ENCODE data around the gene KIRREL3. TPM values are rescaled to one million over a fixed set of nuclear protein-coding genes. Genes with fewer than 3 reads are reported as not detected.

KIRREL3 gene
- total RNA-seq, 1 donor from 2014 or later: 0.66 TPM

- DNase-seq (ENCODE audit: low spot score): no peak
Observed at GRCh38 chr11:126914941-126915340, 85.6 kb downstream of the KIRREL3 start.

- DNase-seq (ENCODE audit: low spot score): no peak
Observed at GRCh38 chr11:126914166-126914565, 86.4 kb downstream of the KIRREL3 start.

- DNase-seq (ENCODE audit: low spot score): no peak
Observed at GRCh38 chr11:126904520-126904919, 96.0 kb downstream of the KIRREL3 start.

- no peak for DNase-seq (ENCODE audit: low spot score)
Observed at GRCh38 chr11:126901783-126902182, 98.8 kb downstream of the KIRREL3 start.

- no peak for DNase-seq (ENCODE audit: low spot score)
Observed at GRCh38 chr11:126899961-126900748, 100.4 kb downstream of the KIRREL3 start.

- DNase-seq (ENCODE audit: low spot score): no peak
Observed at GRCh38 chr11:126898802-126899201, 101.8 kb downstream of the KIRREL3 start.

- no peak for DNase-seq (ENCODE audit: low spot score)
Observed at GRCh38 chr11:126897430-126897829, 103.1 kb downstream of the KIRREL3 start.

GRCh38 chr11:126896025-126896424 is 104.5 kb downstream of the KIRREL3 start:
- DNase-seq (ENCODE audit: low spot score): no peak

- DNase-seq (ENCODE audit: low spot score): no peak
Observed at GRCh38 chr11:126893796-126894195, 106.8 kb downstream of the KIRREL3 start.

- no peak for DNase-seq (ENCODE audit: low spot score)
Observed at GRCh38 chr11:126892756-126893155, 107.8 kb downstream of the KIRREL3 start.

- DNase-seq (ENCODE audit: low spot score): peak; percentile 27
Observed at GRCh38 chr11:126891556-126892217, 108.9 kb downstream of the KIRREL3 start.

GRCh38 chr11:126890561-126890960 is 110.0 kb downstream of the KIRREL3 start:
- no peak for DNase-seq (ENCODE audit: low spot score)

GRCh38 chr11:126888115-126888712 is 112.4 kb downstream of the KIRREL3 start:
- no peak for DNase-seq (ENCODE audit: low spot score)

GRCh38 chr11:126886636-126887035 is 113.9 kb downstream of the KIRREL3 start:
- no peak for DNase-seq (ENCODE audit: low spot score)

- DNase-seq (ENCODE audit: low spot score): no peak
Observed at GRCh38 chr11:126886085-126886484, 114.5 kb downstream of the KIRREL3 start.

- DNase-seq (ENCODE audit: low spot score): no peak
Observed at GRCh38 chr11:126884594-126884993, 116.0 kb downstream of the KIRREL3 start.

- DNase-seq (ENCODE audit: low spot score): no peak
Observed at GRCh38 chr11:126884192-126884591, 116.4 kb downstream of the KIRREL3 start.

- DNase-seq (ENCODE audit: low spot score): no peak
Observed at GRCh38 chr11:126880872-126881271, 119.7 kb downstream of the KIRREL3 start.

- DNase-seq (ENCODE audit: low spot score): no peak
Observed at GRCh38 chr11:126879516-126879915, 121.1 kb downstream of the KIRREL3 start.

GRCh38 chr11:126878913-126879482 is 121.6 kb downstream of the KIRREL3 start:
- no peak for DNase-seq (ENCODE audit: low spot score)

GRCh38 chr11:126874831-126875230 is 125.7 kb downstream of the KIRREL3 start:
- DNase-seq (ENCODE audit: low spot score): no peak

GRCh38 chr11:126874276-126874675 is 126.3 kb downstream of the KIRREL3 start:
- DNase-seq (ENCODE audit: low spot score): no peak
